Tibial nerve (tissue), 4 donors: ENCODE results near the gene GCLC.

Experiments used
- EP300 ChIP-seq, 2 donors: sonication (generic); formaldehyde crosslinking; IDR thresholded peaks; one replicate each; pipeline ENCODE4 v1.6.1; 2017; ENCODE audit warnings: antibody characterized with exemption in 2 of 2, mild to moderate bottlenecking in 1 of 2
- POLR2A ChIP-seq, 2 donors: fragments of 450-650 bp; IDR thresholded peaks; one replicate each; pipeline ENCODE4 v1.6.1; 2017; ENCODE audit warnings: antibody characterized with exemption in 2 of 2, mild to moderate bottlenecking in 2 of 2, moderate library complexity in 2 of 2
- TF ChIP-seq, protein P1 (sequence below), 5 experiments: fragments of 200-600 bp in 3 of 5; fragments of 450-650 bp in 2 of 5; sonication (generic) in 3 of 5; IDR thresholded peaks; one replicate each; pipeline ENCODE4 v1.5.1; 2016 to 2019; ENCODE audit warnings: antibody characterized with exemption in 5 of 5, mild to moderate bottlenecking in 3 of 5, moderate library complexity in 2 of 5

DNA sequence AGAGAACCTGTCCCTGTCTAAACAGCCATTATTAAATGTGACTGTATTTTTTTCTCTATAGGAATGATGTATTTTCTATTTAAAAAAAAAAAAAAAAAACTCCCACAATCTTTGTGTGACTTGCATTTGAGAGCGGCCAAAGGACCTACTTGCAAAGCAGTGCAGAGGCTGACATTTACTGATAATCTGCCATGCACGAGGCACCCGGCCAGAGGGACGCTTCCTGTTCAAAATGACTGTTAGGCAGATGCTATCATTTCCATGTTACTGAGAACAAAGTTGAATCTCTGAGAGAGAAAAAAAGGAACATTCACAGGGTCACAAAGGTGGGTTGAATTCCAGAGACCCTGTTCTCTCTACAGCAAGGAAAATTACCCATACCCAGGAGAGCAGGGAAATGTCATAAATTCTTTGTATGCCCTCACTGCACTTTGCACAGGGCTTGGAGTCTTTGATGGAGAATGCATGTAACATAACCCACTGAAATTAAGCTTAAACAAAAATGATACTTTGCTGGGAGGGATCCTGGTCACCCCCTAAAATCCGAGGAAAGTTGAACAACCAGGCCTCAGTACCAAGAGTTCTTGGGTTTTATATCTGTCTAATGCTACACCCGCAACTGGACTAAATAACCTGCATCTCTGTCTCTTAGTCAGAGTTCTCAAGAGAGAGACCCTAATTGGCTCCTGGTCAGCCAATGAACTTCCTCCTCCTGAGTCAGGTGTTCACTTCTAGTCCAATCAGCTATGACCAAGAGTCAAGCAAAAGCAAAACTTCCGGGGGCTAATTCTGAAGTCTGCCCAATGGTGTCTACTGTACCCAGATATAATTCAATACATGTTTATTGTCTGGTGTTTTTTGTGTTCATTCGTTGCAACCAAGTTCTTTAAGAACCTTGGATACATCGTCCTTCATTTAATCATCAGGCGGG, 61.2 kb downstream of the GCLC start:
- TF ChIP-seq POLR2A (IDR thresholded peaks at IDR 0.05) (no peak), EP300 (IDR thresholded peaks at IDR 0.05) (no peak)
- TF ChIP-seq, protein P1, sequence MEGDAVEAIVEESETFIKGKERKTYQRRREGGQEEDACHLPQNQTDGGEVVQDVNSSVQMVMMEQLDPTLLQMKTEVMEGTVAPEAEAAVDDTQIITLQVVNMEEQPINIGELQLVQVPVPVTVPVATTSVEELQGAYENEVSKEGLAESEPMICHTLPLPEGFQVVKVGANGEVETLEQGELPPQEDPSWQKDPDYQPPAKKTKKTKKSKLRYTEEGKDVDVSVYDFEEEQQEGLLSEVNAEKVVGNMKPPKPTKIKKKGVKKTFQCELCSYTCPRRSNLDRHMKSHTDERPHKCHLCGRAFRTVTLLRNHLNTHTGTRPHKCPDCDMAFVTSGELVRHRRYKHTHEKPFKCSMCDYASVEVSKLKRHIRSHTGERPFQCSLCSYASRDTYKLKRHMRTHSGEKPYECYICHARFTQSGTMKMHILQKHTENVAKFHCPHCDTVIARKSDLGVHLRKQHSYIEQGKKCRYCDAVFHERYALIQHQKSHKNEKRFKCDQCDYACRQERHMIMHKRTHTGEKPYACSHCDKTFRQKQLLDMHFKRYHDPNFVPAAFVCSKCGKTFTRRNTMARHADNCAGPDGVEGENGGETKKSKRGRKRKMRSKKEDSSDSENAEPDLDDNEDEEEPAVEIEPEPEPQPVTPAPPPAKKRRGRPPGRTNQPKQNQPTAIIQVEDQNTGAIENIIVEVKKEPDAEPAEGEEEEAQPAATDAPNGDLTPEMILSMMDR (IDR thresholded peaks at IDR 0.05): no peak
